ENCODE measurements around the gene RAB31. TPM values are rescaled to one million over a fixed set of nuclear protein-coding genes. Genes with fewer than 3 reads are reported as not detected.

The RAB31 gene
- total and polyA plus RNA-seq, 2 donors from 2014 or later = 17.3 to 77.1 TPM

GRCh38 chr18:9791991-9792390, 83.9 kb downstream of the RAB31 start:
- peaks cover 0 to 2% (median 0%) of the 10 kb centered on the region in 3 donors for H3K36me3 ChIP-seq (ENCODE audit: control insufficient read depth in 2 of 3, insufficient read depth in 3 of 3, low read length in 3 of 3)
- intact Hi-C loops (cut with DNase I) = no loop called here
- H3K4me1 ChIP-seq (ENCODE audit: control insufficient read depth in 2 of 3, insufficient read depth in 2 of 3, low read depth in 1 of 3, low read length in 3 of 3) = no peaks in the 10 kb centered on the region
- TF ChIP-seq, protein P1, sequence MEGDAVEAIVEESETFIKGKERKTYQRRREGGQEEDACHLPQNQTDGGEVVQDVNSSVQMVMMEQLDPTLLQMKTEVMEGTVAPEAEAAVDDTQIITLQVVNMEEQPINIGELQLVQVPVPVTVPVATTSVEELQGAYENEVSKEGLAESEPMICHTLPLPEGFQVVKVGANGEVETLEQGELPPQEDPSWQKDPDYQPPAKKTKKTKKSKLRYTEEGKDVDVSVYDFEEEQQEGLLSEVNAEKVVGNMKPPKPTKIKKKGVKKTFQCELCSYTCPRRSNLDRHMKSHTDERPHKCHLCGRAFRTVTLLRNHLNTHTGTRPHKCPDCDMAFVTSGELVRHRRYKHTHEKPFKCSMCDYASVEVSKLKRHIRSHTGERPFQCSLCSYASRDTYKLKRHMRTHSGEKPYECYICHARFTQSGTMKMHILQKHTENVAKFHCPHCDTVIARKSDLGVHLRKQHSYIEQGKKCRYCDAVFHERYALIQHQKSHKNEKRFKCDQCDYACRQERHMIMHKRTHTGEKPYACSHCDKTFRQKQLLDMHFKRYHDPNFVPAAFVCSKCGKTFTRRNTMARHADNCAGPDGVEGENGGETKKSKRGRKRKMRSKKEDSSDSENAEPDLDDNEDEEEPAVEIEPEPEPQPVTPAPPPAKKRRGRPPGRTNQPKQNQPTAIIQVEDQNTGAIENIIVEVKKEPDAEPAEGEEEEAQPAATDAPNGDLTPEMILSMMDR (IDR thresholded peaks at IDR 0.05; ENCODE audit: borderline replicate concordance, extremely low read depth, insufficient read depth) = no peak
- DNase-seq (no peak), FAIRE-seq (no peak)
- H3K9ac ChIP-seq (ENCODE audit: low read length in 3 of 3) = no peak overlapping the region
- H3K4me3 ChIP-seq (ENCODE audit: low read length in 3 of 3) = no peak overlapping the region
- H3K9me3 ChIP-seq (ENCODE audit: control insufficient read depth in 2 of 3, insufficient read depth in 1 of 3, low read length in 3 of 3) = no peaks in the 10 kb centered on the region
- no peak overlapping the region for H3K27ac ChIP-seq (ENCODE audit: low read depth in 2 of 2, low read length in 2 of 2)
- no peaks in the 10 kb centered on the region for H3K27me3 ChIP-seq (ENCODE audit: control insufficient read depth, insufficient read depth, low read length)

- peaks cover 0 to 2% (median 0%) of the 10 kb centered on the region in 3 donors for H3K4me1 ChIP-seq (ENCODE audit: control insufficient read depth in 2 of 3, insufficient read depth in 2 of 3, low read depth in 1 of 3, low read length in 3 of 3)
- no peaks in the 10 kb centered on the region for H3K27me3 ChIP-seq (ENCODE audit: control insufficient read depth, insufficient read depth, low read length)
- FAIRE-seq = no peak
- TF ChIP-seq, protein P1 (IDR thresholded peaks at IDR 0.05; ENCODE audit: borderline replicate concordance, extremely low read depth, insufficient read depth) = peak; percentile 33
- no peak overlapping the region for H3K4me3 ChIP-seq (ENCODE audit: low read length in 3 of 3)
- DNase-seq = no peak
- H3K9me3 ChIP-seq (ENCODE audit: control insufficient read depth in 2 of 3, insufficient read depth in 1 of 3, low read length in 3 of 3) = no peaks in the 10 kb centered on the region
- no peak overlapping the region for H3K27ac ChIP-seq (ENCODE audit: low read depth in 2 of 2, low read length in 2 of 2)
- no peaks in the 10 kb centered on the region for H3K36me3 ChIP-seq (ENCODE audit: control insufficient read depth in 2 of 3, insufficient read depth in 3 of 3, low read length in 3 of 3)
- no peak overlapping the region for H3K9ac ChIP-seq (ENCODE audit: low read length in 3 of 3)
- intact Hi-C loops (cut with DNase I) = no loop called here
These were observed 84.6 kb downstream of the RAB31 start for GRCh38 chr18:9792565-9793245.

GRCh38 chr18:9796011-9796410, 87.9 kb downstream of the RAB31 start:
- no peaks in the 10 kb centered on the region for H3K36me3 ChIP-seq (ENCODE audit: control insufficient read depth in 2 of 3, insufficient read depth in 3 of 3, low read length in 3 of 3)
- FAIRE-seq (no peak), DNase-seq (no peak)
- TF ChIP-seq, protein P1 (IDR thresholded peaks at IDR 0.05; ENCODE audit: borderline replicate concordance, extremely low read depth, insufficient read depth) = no peak
- H3K4me3 ChIP-seq (ENCODE audit: low read length in 3 of 3) = no peak overlapping the region
- intact Hi-C loops (cut with DNase I) = no loop called here
- no peaks in the 10 kb centered on the region for H3K9me3 ChIP-seq (ENCODE audit: control insufficient read depth in 2 of 3, insufficient read depth in 1 of 3, low read length in 3 of 3)
- peaks cover 0 to 2% (median 0%) of the 10 kb centered on the region in 3 donors for H3K4me1 ChIP-seq (ENCODE audit: control insufficient read depth in 2 of 3, insufficient read depth in 2 of 3, low read depth in 1 of 3, low read length in 3 of 3)
- H3K27ac ChIP-seq (ENCODE audit: low read depth in 2 of 2, low read length in 2 of 2) = no peak overlapping the region
- H3K9ac ChIP-seq (ENCODE audit: low read length in 3 of 3) = no peak overlapping the region
- no peaks in the 10 kb centered on the region for H3K27me3 ChIP-seq (ENCODE audit: control insufficient read depth, insufficient read depth, low read length)
